Measurements from ENCODE around the gene MGAT1. TPM values are rescaled to one million over a fixed set of nuclear protein-coding genes. Genes with fewer than 3 reads are reported as not detected.

Gene MGAT1
- total and polyA plus RNA-seq, 2 experiments from 2014 or later: 23.7 to 81.4 TPM

DNA sequence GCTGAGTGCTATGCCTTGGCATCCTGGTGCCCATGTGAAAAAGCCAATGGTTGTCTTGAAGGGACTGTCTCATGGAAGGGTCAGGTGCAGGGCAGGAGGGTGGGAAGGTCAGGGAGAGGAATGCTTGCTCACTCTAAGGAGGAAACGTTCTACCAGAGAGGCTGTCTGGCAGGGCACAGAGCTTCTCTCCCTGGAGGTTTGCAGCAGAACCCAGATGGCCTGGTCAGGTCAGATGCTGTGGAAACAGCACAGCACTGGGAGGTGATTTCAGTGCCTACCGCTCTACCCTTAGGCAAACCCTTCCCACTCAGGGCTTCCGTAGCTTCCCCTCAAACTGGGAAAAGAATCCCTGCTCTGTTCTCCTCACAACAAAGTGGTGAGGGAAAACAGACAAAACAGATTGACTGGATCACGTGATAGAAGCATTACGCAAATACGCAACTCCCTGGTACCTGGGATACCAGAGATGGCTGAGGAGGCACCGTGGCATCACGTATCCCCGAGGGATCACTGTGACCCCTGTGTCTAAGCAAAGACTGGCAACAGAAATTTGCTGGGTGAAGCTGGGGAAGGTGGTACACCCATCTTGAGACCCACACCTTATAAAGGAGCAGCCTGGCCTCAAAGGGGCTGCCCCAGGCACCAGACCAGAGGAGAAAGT is 3.9 kb upstream of the MGAT1 start:
- Histone ChIP-seq H3F3A (replicated peaks; ENCODE audit: low read depth) (peaks cover 11% of the 10 kb centered on the region; the same call in 1 of the 2 replicates), H3K4me1 (ENCODE audit: insufficient read depth) (peaks cover 37% of the 10 kb centered on the region), H3K27me3 (ENCODE audit: insufficient read depth) (no peaks in the 10 kb centered on the region), H4K20me1 (replicated peaks; ENCODE audit: insufficient read depth) (no peaks in the 10 kb centered on the region; the same call in 1 of the 2 replicates), H3K9me2 (ENCODE audit: insufficient read depth) (no peaks in the 10 kb centered on the region), H3K36me3 (ENCODE audit: insufficient read depth) (no peaks in the 10 kb centered on the region), H2AFZ (no peak overlapping the region), H3K4me3 (no peak overlapping the region), H3K79me2 (replicated peaks; ENCODE audit: insufficient read depth) (peaks cover 43% of the 10 kb centered on the region), H3K4me2 (no peak overlapping the region), H3K27ac (ENCODE audit: low read depth) (no peak overlapping the region)
- Mint-ChIP-seq H3K27ac (no peak overlapping the region; the same call in 1 of the 2 replicates), H3K27me3 (ENCODE audit: insufficient read depth, low read depth, poor library complexity) (peaks cover 6% of the 10 kb centered on the region), H3K36me3 (ENCODE audit: low read depth) (peaks cover 21% of the 10 kb centered on the region; the same call in 2 of the 3 replicates), H3K9me3 (no peaks in the 10 kb centered on the region; the same call in 2 of the 3 replicates), H3K4me3 (peak overlapping the region; percentile 47; the same call in 1 of the 3 replicates), H3K4me1 (peaks cover 67% of the 10 kb centered on the region)
- no peak for DNase-seq (ENCODE audit: low spot score)
- ATAC-seq: no peak
- TF ChIP-seq CREB1 (CRISPR knock-in tag; IDR thresholded peaks at IDR 0.05; ENCODE audit: low read depth) (no peak), ZNF114 (CRISPR knock-in tag; IDR thresholded peaks at IDR 0.05) (no peak), POLR2AphosphoS5 (IDR thresholded peaks at IDR 0.05; ENCODE audit: low read depth) (no peak), JUNB (IDR thresholded peaks at IDR 0.05; ENCODE audit: unreplicated experiment) (no peak), STAT1 (IDR thresholded peaks at IDR 0.05; ENCODE audit: unreplicated experiment) (no peak), ZNF331 (CRISPR knock-in tag; IDR thresholded peaks at IDR 0.05; ENCODE audit: low read depth) (no peak), NANOG (IDR thresholded peaks at IDR 0.05; ENCODE audit: borderline replicate concordance) (no peak)
- TF ChIP-seq, protein P1, sequence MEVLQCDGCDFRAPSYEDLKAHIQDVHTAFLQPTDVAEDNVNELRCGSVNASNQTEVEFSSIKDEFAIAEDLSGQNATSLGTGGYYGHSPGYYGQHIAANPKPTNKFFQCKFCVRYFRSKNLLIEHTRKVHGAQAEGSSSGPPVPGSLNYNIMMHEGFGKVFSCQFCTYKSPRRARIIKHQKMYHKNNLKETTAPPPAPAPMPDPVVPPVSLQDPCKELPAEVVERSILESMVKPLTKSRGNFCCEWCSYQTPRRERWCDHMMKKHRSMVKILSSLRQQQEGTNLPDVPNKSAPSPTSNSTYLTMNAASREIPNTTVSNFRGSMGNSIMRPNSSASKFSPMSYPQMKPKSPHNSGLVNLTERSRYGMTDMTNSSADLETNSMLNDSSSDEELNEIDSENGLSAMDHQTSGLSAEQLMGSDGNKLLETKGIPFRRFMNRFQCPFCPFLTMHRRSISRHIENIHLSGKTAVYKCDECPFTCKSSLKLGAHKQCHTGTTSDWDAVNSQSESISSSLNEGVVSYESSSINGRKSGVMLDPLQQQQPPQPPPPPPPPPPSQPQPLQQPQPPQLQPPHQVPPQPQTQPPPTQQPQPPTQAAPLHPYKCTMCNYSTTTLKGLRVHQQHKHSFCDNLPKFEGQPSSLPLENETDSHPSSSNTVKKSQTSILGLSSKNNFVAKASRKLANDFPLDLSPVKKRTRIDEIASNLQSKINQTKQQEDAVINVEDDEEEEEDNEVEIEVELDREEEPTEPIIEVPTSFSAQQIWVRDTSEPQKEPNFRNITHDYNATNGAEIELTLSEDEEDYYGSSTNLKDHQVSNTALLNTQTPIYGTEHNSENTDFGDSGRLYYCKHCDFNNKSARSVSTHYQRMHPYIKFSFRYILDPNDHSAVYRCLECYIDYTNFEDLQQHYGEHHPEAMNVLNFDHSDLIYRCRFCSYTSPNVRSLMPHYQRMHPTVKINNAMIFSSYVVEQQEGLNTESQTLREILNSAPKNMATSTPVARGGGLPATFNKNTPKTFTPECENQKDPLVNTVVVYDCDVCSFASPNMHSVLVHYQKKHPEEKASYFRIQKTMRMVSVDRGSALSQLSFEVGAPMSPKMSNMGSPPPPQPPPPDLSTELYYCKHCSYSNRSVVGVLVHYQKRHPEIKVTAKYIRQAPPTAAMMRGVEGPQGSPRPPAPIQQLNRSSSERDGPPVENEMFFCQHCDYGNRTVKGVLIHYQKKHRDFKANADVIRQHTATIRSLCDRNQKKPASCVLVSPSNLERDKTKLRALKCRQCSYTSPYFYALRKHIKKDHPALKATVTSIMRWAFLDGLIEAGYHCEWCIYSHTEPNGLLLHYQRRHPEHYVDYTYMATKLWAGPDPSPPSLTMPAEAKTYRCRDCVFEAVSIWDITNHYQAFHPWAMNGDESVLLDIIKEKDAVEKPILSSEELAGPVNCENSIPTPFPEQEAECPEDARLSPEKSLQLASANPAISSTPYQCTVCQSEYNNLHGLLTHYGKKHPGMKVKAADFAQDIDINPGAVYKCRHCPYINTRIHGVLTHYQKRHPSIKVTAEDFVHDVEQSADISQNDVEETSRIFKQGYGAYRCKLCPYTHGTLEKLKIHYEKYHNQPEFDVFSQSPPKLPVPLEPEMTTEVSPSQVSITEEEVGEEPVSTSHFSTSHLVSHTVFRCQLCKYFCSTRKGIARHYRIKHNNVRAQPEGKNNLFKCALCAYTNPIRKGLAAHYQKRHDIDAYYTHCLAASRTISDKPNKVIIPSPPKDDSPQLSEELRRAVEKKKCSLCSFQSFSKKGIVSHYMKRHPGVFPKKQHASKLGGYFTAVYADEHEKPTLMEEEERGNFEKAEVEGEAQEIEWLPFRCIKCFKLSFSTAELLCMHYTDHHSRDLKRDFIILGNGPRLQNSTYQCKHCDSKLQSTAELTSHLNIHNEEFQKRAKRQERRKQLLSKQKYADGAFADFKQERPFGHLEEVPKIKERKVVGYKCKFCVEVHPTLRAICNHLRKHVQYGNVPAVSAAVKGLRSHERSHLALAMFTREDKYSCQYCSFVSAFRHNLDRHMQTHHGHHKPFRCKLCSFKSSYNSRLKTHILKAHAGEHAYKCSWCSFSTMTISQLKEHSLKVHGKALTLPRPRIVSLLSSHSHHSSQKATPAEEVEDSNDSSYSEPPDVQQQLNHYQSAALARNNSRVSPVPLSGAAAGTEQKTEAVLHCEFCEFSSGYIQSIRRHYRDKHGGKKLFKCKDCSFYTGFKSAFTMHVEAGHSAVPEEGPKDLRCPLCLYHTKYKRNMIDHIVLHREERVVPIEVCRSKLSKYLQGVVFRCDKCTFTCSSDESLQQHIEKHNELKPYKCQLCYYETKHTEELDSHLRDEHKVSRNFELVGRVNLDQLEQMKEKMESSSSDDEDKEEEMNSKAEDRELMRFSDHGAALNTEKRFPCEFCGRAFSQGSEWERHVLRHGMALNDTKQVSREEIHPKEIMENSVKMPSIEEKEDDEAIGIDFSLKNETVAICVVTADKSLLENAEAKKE (CRISPR knock-in tag; IDR thresholded peaks at IDR 0.05): no peak
- TF ChIP-seq, protein P2, sequence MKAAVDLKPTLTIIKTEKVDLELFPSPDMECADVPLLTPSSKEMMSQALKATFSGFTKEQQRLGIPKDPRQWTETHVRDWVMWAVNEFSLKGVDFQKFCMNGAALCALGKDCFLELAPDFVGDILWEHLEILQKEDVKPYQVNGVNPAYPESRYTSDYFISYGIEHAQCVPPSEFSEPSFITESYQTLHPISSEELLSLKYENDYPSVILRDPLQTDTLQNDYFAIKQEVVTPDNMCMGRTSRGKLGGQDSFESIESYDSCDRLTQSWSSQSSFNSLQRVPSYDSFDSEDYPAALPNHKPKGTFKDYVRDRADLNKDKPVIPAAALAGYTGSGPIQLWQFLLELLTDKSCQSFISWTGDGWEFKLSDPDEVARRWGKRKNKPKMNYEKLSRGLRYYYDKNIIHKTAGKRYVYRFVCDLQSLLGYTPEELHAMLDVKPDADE (IDR thresholded peaks at IDR 0.05): no peak
- TF ChIP-seq, protein P3, sequence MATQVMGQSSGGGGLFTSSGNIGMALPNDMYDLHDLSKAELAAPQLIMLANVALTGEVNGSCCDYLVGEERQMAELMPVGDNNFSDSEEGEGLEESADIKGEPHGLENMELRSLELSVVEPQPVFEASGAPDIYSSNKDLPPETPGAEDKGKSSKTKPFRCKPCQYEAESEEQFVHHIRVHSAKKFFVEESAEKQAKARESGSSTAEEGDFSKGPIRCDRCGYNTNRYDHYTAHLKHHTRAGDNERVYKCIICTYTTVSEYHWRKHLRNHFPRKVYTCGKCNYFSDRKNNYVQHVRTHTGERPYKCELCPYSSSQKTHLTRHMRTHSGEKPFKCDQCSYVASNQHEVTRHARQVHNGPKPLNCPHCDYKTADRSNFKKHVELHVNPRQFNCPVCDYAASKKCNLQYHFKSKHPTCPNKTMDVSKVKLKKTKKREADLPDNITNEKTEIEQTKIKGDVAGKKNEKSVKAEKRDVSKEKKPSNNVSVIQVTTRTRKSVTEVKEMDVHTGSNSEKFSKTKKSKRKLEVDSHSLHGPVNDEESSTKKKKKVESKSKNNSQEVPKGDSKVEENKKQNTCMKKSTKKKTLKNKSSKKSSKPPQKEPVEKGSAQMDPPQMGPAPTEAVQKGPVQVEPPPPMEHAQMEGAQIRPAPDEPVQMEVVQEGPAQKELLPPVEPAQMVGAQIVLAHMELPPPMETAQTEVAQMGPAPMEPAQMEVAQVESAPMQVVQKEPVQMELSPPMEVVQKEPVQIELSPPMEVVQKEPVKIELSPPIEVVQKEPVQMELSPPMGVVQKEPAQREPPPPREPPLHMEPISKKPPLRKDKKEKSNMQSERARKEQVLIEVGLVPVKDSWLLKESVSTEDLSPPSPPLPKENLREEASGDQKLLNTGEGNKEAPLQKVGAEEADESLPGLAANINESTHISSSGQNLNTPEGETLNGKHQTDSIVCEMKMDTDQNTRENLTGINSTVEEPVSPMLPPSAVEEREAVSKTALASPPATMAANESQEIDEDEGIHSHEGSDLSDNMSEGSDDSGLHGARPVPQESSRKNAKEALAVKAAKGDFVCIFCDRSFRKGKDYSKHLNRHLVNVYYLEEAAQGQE (IDR thresholded peaks at IDR 0.05; ENCODE audit: unreplicated experiment): no peak
